Measurements from ENCODE around the gene EBP. TPM values are rescaled to one million over a fixed set of nuclear protein-coding genes. Genes with fewer than 3 reads are reported as not detected.

Gene EBP
- total RNA-seq, 1 donor from 2014 or later: 244 TPM

GRCh38 chrX:48530736-48531135 is 9.1 kb downstream of the EBP start:
- no peak overlapping the region for H3K4me3 ChIP-seq (ENCODE audit: low read depth, low read length)
- H3K27me3 ChIP-seq (ENCODE audit: control insufficient read depth, insufficient read depth, low read length): no peaks in the 10 kb centered on the region
- peak; percentile 54 for DNase-seq (ENCODE audit: low read depth)
- H3K36me3 ChIP-seq (ENCODE audit: control insufficient read depth, insufficient read depth, low read length): peaks cover 4% of the 10 kb centered on the region
- FAIRE-seq: no peak
- TF ChIP-seq, protein P1, sequence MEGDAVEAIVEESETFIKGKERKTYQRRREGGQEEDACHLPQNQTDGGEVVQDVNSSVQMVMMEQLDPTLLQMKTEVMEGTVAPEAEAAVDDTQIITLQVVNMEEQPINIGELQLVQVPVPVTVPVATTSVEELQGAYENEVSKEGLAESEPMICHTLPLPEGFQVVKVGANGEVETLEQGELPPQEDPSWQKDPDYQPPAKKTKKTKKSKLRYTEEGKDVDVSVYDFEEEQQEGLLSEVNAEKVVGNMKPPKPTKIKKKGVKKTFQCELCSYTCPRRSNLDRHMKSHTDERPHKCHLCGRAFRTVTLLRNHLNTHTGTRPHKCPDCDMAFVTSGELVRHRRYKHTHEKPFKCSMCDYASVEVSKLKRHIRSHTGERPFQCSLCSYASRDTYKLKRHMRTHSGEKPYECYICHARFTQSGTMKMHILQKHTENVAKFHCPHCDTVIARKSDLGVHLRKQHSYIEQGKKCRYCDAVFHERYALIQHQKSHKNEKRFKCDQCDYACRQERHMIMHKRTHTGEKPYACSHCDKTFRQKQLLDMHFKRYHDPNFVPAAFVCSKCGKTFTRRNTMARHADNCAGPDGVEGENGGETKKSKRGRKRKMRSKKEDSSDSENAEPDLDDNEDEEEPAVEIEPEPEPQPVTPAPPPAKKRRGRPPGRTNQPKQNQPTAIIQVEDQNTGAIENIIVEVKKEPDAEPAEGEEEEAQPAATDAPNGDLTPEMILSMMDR (IDR thresholded peaks at IDR 0.05; ENCODE audit: insufficient read depth, low read length, severe bottlenecking): no peak

- FAIRE-seq (no peak), DNase-seq (ENCODE audit: low read depth) (peak; percentile 84)
- no peaks in the 10 kb centered on the region for H3K27me3 ChIP-seq (ENCODE audit: control insufficient read depth, insufficient read depth, low read length)
- TF ChIP-seq, protein P1 (IDR thresholded peaks at IDR 0.05; ENCODE audit: insufficient read depth, low read length, severe bottlenecking): no peak
- H3K4me3 ChIP-seq (ENCODE audit: low read depth, low read length): no peak overlapping the region
- H3K36me3 ChIP-seq (ENCODE audit: control insufficient read depth, insufficient read depth, low read length): peaks cover 4% of the 10 kb centered on the region
Measured at GRCh38 chrX:48531358-48531959, 9.9 kb downstream of the EBP start.

GRCh38 chrX:48532161-48532560 is 10.6 kb downstream of the EBP start:
- no peak for FAIRE-seq
- no peak for DNase-seq (ENCODE audit: low read depth)
- H3K27me3 ChIP-seq (ENCODE audit: control insufficient read depth, insufficient read depth, low read length): no peaks in the 10 kb centered on the region
- H3K4me3 ChIP-seq (ENCODE audit: low read depth, low read length): no peak overlapping the region
- peaks cover 4% of the 10 kb centered on the region for H3K36me3 ChIP-seq (ENCODE audit: control insufficient read depth, insufficient read depth, low read length)
- TF ChIP-seq, protein P1 (IDR thresholded peaks at IDR 0.05; ENCODE audit: insufficient read depth, low read length, severe bottlenecking): no peak

GRCh38 chrX:48533165-48533564 is 11.6 kb downstream of the EBP start:
- Histone ChIP-seq H3K27me3 (ENCODE audit: control insufficient read depth, insufficient read depth, low read length) (no peaks in the 10 kb centered on the region), H3K36me3 (ENCODE audit: control insufficient read depth, insufficient read depth, low read length) (peaks cover 4% of the 10 kb centered on the region), H3K4me3 (ENCODE audit: low read depth, low read length) (no peak overlapping the region)
- FAIRE-seq: no peak
- TF ChIP-seq, protein P1 (IDR thresholded peaks at IDR 0.05; ENCODE audit: insufficient read depth, low read length, severe bottlenecking): no peak
- peak; percentile 33 for DNase-seq (ENCODE audit: low read depth)

DNA sequence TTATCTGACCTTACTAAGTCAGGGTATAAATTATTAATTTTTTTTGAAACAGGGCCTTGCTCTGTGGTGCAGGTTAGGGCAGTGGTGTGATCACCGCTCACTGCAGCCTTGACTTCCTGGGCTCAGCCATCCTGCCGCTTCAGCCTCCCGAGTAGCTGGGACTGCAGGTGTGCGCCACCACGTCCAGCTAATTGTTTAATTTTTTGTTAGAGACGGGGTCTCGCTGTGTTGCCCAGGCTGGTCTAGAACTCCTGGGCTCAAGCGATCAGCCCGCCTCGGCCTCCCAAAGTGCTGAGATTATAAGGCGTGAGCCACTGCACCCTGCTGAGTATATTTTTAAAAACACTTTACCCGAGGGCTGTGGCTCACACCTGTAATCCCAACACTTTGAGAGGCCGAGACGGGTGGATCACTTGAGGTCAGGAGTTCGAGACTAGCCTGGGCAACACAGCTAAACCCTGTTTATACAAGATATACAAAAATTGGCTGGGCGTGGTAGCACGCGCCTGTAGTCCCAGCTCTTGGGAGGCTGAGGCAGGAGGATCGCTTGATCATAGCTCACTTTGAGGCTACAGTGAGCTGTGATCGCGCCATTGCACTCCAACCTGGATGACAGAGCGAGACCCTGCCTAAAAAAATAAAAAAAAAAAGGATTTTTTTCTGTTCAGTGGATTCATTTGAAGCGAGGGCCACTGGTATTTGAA is 17.2 kb downstream of the EBP start:
- no peaks in the 10 kb centered on the region for H3K27me3 ChIP-seq (ENCODE audit: control insufficient read depth, insufficient read depth, low read length)
- no peak for DNase-seq (ENCODE audit: low read depth)
- TF ChIP-seq, protein P1 (IDR thresholded peaks at IDR 0.05; ENCODE audit: insufficient read depth, low read length, severe bottlenecking): no peak
- peak overlapping the region; percentile 63 for H3K4me3 ChIP-seq (ENCODE audit: low read depth, low read length)
- FAIRE-seq: no peak
- H3K36me3 ChIP-seq (ENCODE audit: control insufficient read depth, insufficient read depth, low read length): no peaks in the 10 kb centered on the region
